OCI-LY7 (cell line): ENCODE results near the gene RBBP4. TPM values are rescaled to one million over a fixed set of nuclear protein-coding genes. Genes with fewer than 3 reads are reported as not detected.
A peak's percentile ranks its signal among the peaks of the same experiment; 100 is the strongest.
"Not testable (repeated sequence)": the region's sequence is repeated elsewhere in the genome, so short reads cannot be mapped to it uniquely, and the experiment has no call there.

Experiments used
- BruUV-seq: library from RNA; stranded (reverse); fragments of 400-500 nt; replicated peaks from 2 replicates; lab custom pipeline; 2021; lab: Mats Ljungman, UMichigan
- CTCF ChIA-PET: fragments of 300-600 bp; sonication (Branson Sonifier 250); formaldehyde crosslinking; loops from one replicate; lab custom pipeline; 2022; ENCODE audit warnings: antibody characterized with exemption; ENCODE audit not compliant: unreplicated experiment; lab: Charles Lee
- POLR2A ChIA-PET: fragments of 300-600 bp; sonication (Branson Sonifier 250); formaldehyde crosslinking; loops from one replicate; lab custom pipeline; 2022; ENCODE audit warnings: antibody characterized with exemption; lab: Charles Lee
- DNase-seq: peaks from one replicate; pipeline ENCODE4 v3.0.0-alpha.2; 2015; ENCODE audit warnings: low spot score
- H2AFZ ChIP-seq: fragments of 200-600 bp; sonication (generic), shearing (Covaris generic); 2 replicates; pipeline ENCODE4 v1.6.1; 2014; ENCODE audit warnings: mild to moderate bottlenecking, antibody characterized with exemption, low read length, moderate library complexity
- H3K27ac ChIP-seq: fragments of 200-600 bp; sonication (generic); 2 replicates; pipeline ENCODE4 v1.5.1; 2014; ENCODE audit warnings: mixed run types, low read depth, mild to moderate bottlenecking, moderate library complexity, low read length, inconsistent platforms; ENCODE audit not compliant: poor library complexity, severe bottlenecking
- H3K36me3 ChIP-seq: fragments of 200-600 bp; sonication (generic); 2 replicates; pipeline ENCODE4 v1.6.1; 2014; ENCODE audit warnings: mild to moderate bottlenecking, antibody characterized with exemption, low read length, moderate library complexity, mixed read lengths; ENCODE audit not compliant: insufficient read depth
- H3K4me1 ChIP-seq: fragments of 200-600 bp; sonication (generic); 2 replicates; pipeline ENCODE4 v1.5.1; 2014; ENCODE audit warnings: mild to moderate bottlenecking, low read length; ENCODE audit not compliant: insufficient read depth, poor library complexity, severe bottlenecking
- H3K4me2 ChIP-seq: fragments of 200-600 bp; sonication (generic); 2 replicates; pipeline ENCODE4 v1.6.1; 2014; ENCODE audit warnings: mild to moderate bottlenecking, low read length
- H3K4me3 ChIP-seq: fragments of 200-600 bp; sonication (generic); 2 replicates; pipeline ENCODE4 v1.5.1; 2014; ENCODE audit warnings: mild to moderate bottlenecking, low read depth, low read length; ENCODE audit not compliant: poor library complexity, severe bottlenecking
- H3K79me2 ChIP-seq: fragments of 200-600 bp; sonication (generic); 2 replicates; pipeline ENCODE4 v1.6.1; 2016; ENCODE audit warnings: low read depth, mild to moderate bottlenecking, low read length, moderate library complexity, mixed read lengths; ENCODE audit not compliant: insufficient read depth
- H3K9me2 ChIP-seq: fragments of 200-600 bp; sonication (generic); 2 replicates; pipeline ENCODE4 v1.6.1; 2016; ENCODE audit warnings: mild to moderate bottlenecking, low read length, mixed read lengths; ENCODE audit not compliant: insufficient read depth
- H3K9me3 ChIP-seq: fragments of 200-600 bp; sonication (generic); 2 replicates; pipeline ENCODE4 v1.6.1; 2014; ENCODE audit warnings: mild to moderate bottlenecking, mixed run types, low read length, mixed read lengths
- H4K20me1 ChIP-seq: fragments of 200-600 bp; sonication (generic); 2 replicates; pipeline ENCODE4 v1.6.1; 2014; ENCODE audit warnings: mild to moderate bottlenecking, antibody characterized with exemption, low read length, moderate library complexity, mixed read lengths; ENCODE audit not compliant: insufficient read depth
- EZH2phosphoT487 ChIP-seq: fragments of 200-600 bp; sonication (generic); IDR thresholded peaks from 2 replicates; pipeline ENCODE4 v1.6.1; 2018; ENCODE audit warnings: low read depth, borderline replicate concordance, mild to moderate bottlenecking, mixed run types, antibody characterized with exemption, low read length, moderate library complexity, mixed read lengths
- intact Hi-C: fragments of 100-400 bp; cut with micrococcal nuclease; formaldehyde crosslinking; loops from one replicate; pipeline ENCODE4 v1.10.0; 2022; ENCODE audit not compliant: unreplicated experiment
- total RNA-seq, 2 experiments: library from RNA; depleted of rRNA in 1 of 2; stranded (reverse); fragments of >200 nt in 1 of 2; shearing (Covaris generic) in 1 of 2; gene quantifications; 2 replicates each; pipeline ENCODE4 v1.2.3, GENCODE V29; 2014 to 2022
- TF ChIP-seq, protein P1 (sequence below): fragments of 200-600 bp; sonication (generic); conservative IDR thresholded peaks from 2 replicates; pipeline ENCODE4 v1.5.1; 2014; ENCODE audit warnings: mild to moderate bottlenecking, antibody characterized with exemption, low read length, moderate library complexity, mixed read lengths

Gene RBBP4
- total RNA-seq, 2 experiments from 2014 or later, result 353 to 597 TPM

DNA sequence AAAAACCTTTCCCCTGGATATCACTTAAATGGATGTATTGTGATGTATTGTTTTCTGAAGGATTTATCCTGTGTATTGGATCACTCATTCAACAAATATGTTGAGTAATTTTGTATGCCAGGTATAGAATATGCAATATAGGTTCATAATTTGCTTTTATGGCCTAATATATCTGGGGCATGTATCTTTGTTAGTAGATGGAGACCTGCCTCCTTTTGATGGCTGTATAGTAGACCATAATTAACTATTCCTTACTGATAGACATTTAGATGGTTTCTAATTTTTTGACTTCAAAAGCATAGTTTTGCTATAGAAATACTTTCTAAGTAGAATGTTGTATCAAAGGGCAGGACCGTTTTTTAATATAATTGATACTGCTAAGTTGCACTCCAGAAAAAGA, 8.6 kb downstream of the RBBP4 start:
- H3K79me2 ChIP-seq, result peaks cover 94% of the 10 kb centered on the region
- POLR2A ChIA-PET, result interaction anchor here (0.6 to 1.4 kb wide), 2 partner anchors 11 to 22 kb away, joined by 3 to 8 read pairs; no protein-coding TSS in a partner anchor

DNA sequence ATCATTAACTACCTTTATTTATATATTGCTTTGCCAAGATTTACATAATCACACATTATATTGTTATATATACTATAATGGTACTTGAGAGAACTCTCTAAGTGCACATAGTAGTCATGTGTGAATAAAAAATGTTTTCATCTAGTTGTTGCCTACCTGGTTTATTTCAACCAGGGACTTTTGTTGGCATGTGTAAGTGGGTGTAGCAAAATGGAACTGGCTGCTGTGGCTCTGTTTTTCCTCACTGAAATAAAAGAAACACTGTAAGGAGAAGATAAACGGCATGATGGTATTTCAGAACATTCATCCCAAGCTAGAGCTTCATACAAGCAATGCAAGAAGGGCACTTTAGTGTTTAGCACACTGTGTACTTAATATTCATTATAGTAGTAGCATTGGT, 14.9 kb downstream of the RBBP4 start:
- Histone ChIP-seq H3K4me2 (no peak overlapping the region), H3K27ac (no peak overlapping the region), H3K4me3 (no peak overlapping the region), H3K9me2 (no peaks in the 10 kb centered on the region), H3K36me3 (peaks cover 100% of the 10 kb centered on the region), H3K79me2 (peaks cover 79% of the 10 kb centered on the region), H3K9me3 (no peaks in the 10 kb centered on the region), H4K20me1 (peaks cover 4% of the 10 kb centered on the region; the same call in 1 of the 2 replicates), H2AFZ (no peak overlapping the region), H3K4me1 (peaks cover 7% of the 10 kb centered on the region)
- ChIA-PET CTCF (no interaction called here), POLR2A (interaction anchor here (1.1 kb wide), 1 partner anchor 13 kb away, joined by 3 read pairs; no protein-coding TSS in a partner anchor)
- intact Hi-C loops, result no loop called here
- no peak for DNase-seq
- no TSS peak for BruUV-seq
- TF ChIP-seq EZH2phosphoT487, result no peak
- TF ChIP-seq, protein P1, sequence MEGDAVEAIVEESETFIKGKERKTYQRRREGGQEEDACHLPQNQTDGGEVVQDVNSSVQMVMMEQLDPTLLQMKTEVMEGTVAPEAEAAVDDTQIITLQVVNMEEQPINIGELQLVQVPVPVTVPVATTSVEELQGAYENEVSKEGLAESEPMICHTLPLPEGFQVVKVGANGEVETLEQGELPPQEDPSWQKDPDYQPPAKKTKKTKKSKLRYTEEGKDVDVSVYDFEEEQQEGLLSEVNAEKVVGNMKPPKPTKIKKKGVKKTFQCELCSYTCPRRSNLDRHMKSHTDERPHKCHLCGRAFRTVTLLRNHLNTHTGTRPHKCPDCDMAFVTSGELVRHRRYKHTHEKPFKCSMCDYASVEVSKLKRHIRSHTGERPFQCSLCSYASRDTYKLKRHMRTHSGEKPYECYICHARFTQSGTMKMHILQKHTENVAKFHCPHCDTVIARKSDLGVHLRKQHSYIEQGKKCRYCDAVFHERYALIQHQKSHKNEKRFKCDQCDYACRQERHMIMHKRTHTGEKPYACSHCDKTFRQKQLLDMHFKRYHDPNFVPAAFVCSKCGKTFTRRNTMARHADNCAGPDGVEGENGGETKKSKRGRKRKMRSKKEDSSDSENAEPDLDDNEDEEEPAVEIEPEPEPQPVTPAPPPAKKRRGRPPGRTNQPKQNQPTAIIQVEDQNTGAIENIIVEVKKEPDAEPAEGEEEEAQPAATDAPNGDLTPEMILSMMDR, result no peak

More for the DNA sequence above, 8.6 kb downstream of the RBBP4 start:
- Histone ChIP-seq H3K27ac (no peak overlapping the region), H3K36me3 (peaks cover 98% of the 10 kb centered on the region), H2AFZ (no peak overlapping the region), H3K4me3 (no peak overlapping the region), H4K20me1 (peaks cover 6% of the 10 kb centered on the region), H3K9me3 (no peaks in the 10 kb centered on the region), H3K4me1 (peaks cover 25% of the 10 kb centered on the region), H3K9me2 (no peaks in the 10 kb centered on the region), H3K4me2 (no peak overlapping the region)
- CTCF ChIA-PET, result no interaction called here
- BruUV-seq, result no TSS peak
- intact Hi-C loops, result no loop called here
- TF ChIP-seq EZH2phosphoT487, result no peak
- TF ChIP-seq, protein P1, result no peak
- no peak for DNase-seq

DNA sequence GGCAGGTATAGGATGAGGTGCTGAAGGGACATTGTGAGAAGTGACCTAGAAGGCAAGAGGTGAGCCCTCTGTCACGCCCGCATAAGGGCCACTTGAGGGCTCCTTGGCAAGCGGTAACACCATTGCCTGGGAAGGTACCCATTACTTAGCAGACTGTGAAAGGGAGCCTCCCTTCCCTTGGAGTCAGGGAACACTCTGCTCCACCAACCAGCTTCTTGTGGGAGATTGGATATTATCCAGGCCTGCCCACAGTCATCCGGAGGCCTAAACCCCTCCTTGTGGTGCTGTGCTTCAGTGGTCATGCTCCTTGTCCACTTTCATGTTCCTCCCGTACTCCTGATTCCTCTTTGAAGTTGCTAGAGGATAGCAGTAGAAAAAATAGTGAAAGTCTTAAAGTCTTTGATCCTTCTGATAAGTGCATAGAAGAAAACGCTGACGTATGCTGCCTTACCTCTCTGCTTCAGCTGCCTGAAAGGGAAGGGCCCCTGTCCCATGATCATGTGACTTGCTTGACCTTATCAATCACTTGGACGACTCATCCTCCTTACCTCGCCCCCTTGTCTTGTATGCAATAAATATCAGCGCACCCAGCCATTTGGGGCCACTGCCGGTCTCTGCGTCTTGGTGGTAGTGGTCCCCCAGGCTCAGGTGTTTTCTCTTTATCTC, 16.0 kb downstream of the RBBP4 start:
- no peak overlapping the region for H2AFZ ChIP-seq
- H3K4me1 ChIP-seq, result no peaks in the 10 kb centered on the region
- POLR2A ChIA-PET, result no interaction called here
- no peak overlapping the region for H3K27ac ChIP-seq
- no peak for DNase-seq
- CTCF ChIA-PET, result no interaction called here
- no peak overlapping the region for H3K4me3 ChIP-seq
- intact Hi-C loops, result no loop called here
- TF ChIP-seq EZH2phosphoT487, result no peak
- TF ChIP-seq, protein P1, result no peak
- H3K9me3 ChIP-seq, result no peaks in the 10 kb centered on the region
- no TSS peak for BruUV-seq
- H3K4me2 ChIP-seq, result no peak overlapping the region
- peaks cover 4% of the 10 kb centered on the region; the same call in 1 of the 2 replicates for H4K20me1 ChIP-seq
- H3K9me2 ChIP-seq, result no peaks in the 10 kb centered on the region
- H3K79me2 ChIP-seq, result peaks cover 68% of the 10 kb centered on the region; the same call in 1 of the 2 replicates
- peaks cover 100% of the 10 kb centered on the region for H3K36me3 ChIP-seq

DNA sequence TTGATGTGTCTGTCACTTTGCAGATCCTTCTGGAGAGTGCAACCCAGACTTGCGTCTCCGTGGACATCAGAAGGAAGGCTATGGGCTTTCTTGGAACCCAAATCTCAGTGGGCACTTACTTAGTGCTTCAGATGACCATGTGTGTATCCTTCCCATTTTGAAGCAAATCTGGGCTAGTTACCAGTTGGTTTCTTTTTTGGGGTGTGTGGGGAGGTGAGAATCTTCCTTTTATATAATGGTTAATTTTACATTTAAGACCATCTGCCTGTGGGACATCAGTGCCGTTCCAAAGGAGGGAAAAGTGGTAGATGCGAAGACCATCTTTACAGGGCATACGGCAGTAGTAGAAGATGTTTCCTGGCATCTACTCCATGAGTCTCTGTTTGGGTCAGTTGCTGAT, 17.7 kb downstream of the RBBP4 start:
- H3K4me1 ChIP-seq, H3K27ac ChIP-seq, H2AFZ ChIP-seq, H3K9me2 ChIP-seq, intact Hi-C loops, H3K4me3 ChIP-seq, DNase-seq, H4K20me1 ChIP-seq, H3K9me3 ChIP-seq, H3K4me2 ChIP-seq, CTCF ChIA-PET: not testable (repeated sequence)
- BruUV-seq, result TSS peak; percentile 36
- Histone ChIP-seq H3K79me2 (peaks cover 54% of the 10 kb centered on the region; the same call in 1 of the 2 replicates), H3K36me3 (peaks cover 100% of the 10 kb centered on the region)
- POLR2A ChIA-PET, result interaction anchor here (1.3 kb wide), 1 partner anchor 18 kb away, joined by 3 read pairs; the partner anchor contains the start of gene RBBP4
